Endodermal cell (in vitro differentiated cells): Measurements from ENCODE around the gene ITCH. TPM values are rescaled to one million over a fixed set of nuclear protein-coding genes. Genes with fewer than 3 reads are reported as not detected.

Experiments
- DNase-seq: peaks from one replicate; pipeline ENCODE4 v3.0.0-alpha.2; 2017
- H3K27ac ChIP-seq: 2 replicates; pipeline ENCODE4 v1.5.1; 2013; ENCODE audit warnings: mild to moderate bottlenecking, low read depth, low read length, moderate library complexity
- H3K27me3 ChIP-seq: 2 replicates; pipeline ENCODE4 v1.6.1; 2013; ENCODE audit warnings: mild to moderate bottlenecking, low read length, moderate library complexity; ENCODE audit not compliant: insufficient read depth, control insufficient read depth, poor library complexity, severe bottlenecking
- H3K36me3 ChIP-seq: 2 replicates; pipeline ENCODE4 v1.7.0; 2013; ENCODE audit warnings: mild to moderate bottlenecking, low read length, moderate library complexity; ENCODE audit not compliant: control insufficient read depth, insufficient read depth
- H3K4me1 ChIP-seq: one replicate; pipeline ENCODE4 v1.7.0; 2013; ENCODE audit warnings: low read length; ENCODE audit not compliant: control insufficient read depth, insufficient read depth
- H3K4me3 ChIP-seq: 2 replicates; pipeline ENCODE4 v1.5.1; 2013; ENCODE audit warnings: mild to moderate bottlenecking, low read length, moderate library complexity
- H3K9ac ChIP-seq: 2 replicates; pipeline ENCODE4 v1.6.1; 2013; ENCODE audit warnings: mild to moderate bottlenecking, low read length, moderate library complexity; ENCODE audit not compliant: poor library complexity, severe bottlenecking; ENCODE audit errors: extremely low read depth
- H3K9me3 ChIP-seq: 2 replicates; pipeline ENCODE4 v1.6.1; 2013; ENCODE audit warnings: mild to moderate bottlenecking, low read length, moderate library complexity; ENCODE audit not compliant: control insufficient read depth
- H3K27ac Mint-ChIP-seq: 2 replicates; pipeline ENCODE4 v1.8.0; 2020; ENCODE audit warnings: mixed read lengths
- H3K27me3 Mint-ChIP-seq: 2 replicates; pipeline ENCODE4 v1.8.0; 2021; ENCODE audit warnings: mild to moderate bottlenecking, mixed read lengths; ENCODE audit not compliant: insufficient read depth
- H3K36me3 Mint-ChIP-seq: 2 replicates; pipeline ENCODE4 v1.8.0; 2020; ENCODE audit warnings: low read depth, mixed read lengths
- H3K4me1 Mint-ChIP-seq: 2 replicates; pipeline ENCODE4 v1.8.0; 2020; ENCODE audit warnings: mixed read lengths
- H3K4me3 Mint-ChIP-seq: 2 replicates; pipeline ENCODE4 v1.8.0; 2020; ENCODE audit warnings: mild to moderate bottlenecking, moderate library complexity, mixed read lengths
- H3K9me3 Mint-ChIP-seq: 2 replicates; pipeline ENCODE4 v1.8.0; 2020; ENCODE audit warnings: mild to moderate bottlenecking, mixed read lengths
- CTCF ChIP-seq: fragments of 200-600 bp; sonication (generic); conservative IDR thresholded peaks from 2 replicates; pipeline ENCODE4 v1.5.0; 2021; ENCODE audit warnings: antibody characterized with exemption, mild to moderate bottlenecking
- WGBS, 2 experiments: methylation state at CpG; one replicate each; pipeline versions ENCODE4 v1.1.5 to v1.1.7; 2013; ENCODE audit warnings: missing lambda C conversion rate in 2 of 2, mixed read lengths in 1 of 2; ENCODE audit not compliant: insufficient coverage in 1 of 2, insufficient read length in 1 of 2; 5-methylcytosine and 5-hydroxymethylcytosine counted together
- total RNA-seq, 2 donors: library from RNA; stranded (reverse); fragmentation: NEBNext Ultra II Directional in 1 of 2; extraction: Animal tissue kit (Norgen Biotek cat#: 25700) in 1 of 2; gene quantifications; 2 replicates in 1 of 2; 3 replicates in 1 of 2; pipeline ENCODE4 v1.2.1, GENCODE V29; 2021

ITCH gene
- total RNA-seq, 2 donors from 2014 or later = 65.1 to 84.4 TPM

DNA sequence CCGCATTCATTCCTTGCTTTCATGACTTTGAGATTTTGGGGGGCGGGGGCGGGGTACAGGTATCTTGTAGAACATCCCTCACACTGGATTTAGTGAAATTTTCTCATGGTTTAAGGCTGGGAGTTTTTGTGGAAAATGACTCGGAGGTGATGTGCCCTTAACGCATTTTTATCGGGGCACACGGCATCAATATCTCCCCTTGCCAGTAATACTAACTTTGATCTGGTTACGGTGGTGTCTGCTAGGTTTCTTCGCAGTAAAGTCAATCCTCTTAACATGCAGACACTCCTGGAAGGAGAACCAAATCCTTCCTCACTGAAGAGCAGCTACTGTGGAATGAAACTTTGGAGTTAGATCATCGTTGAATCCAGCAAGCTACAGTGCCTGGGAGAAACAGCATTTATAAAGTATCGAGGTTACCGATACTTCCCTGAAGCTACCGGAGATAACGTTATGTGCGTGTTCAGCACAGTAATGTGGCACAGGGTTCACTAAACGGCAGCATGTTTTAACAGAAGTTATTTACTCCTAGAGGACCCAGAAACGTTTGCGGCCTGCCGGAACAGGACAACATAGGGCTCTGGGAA is 151.9 kb downstream of the ITCH start:
- H3K36me3 ChIP-seq = peaks cover 43% of the 10 kb centered on the region
- Mint-ChIP-seq H3K4me3 (peak overlapping the region; percentile 91), H3K9me3 (no peaks in the 10 kb centered on the region), H3K27ac (peak overlapping the region; percentile 97), H3K4me1 (peaks cover 21% of the 10 kb centered on the region), H3K27me3 (no peaks in the 10 kb centered on the region), H3K36me3 (peaks cover 40% of the 10 kb centered on the region)
- no peak for DNase-seq
- peak overlapping the region; percentile 82 for H3K9ac ChIP-seq
- 41 to 54% methylated on average over 15 to 19 of the region's 19 CpGs for WGBS, 2 experiments
- no peaks in the 10 kb centered on the region for H3K4me1 ChIP-seq
- no peaks in the 10 kb centered on the region for H3K9me3 ChIP-seq
- TF ChIP-seq CTCF = no peak
- no peaks in the 10 kb centered on the region for H3K27me3 ChIP-seq
- H3K4me3 ChIP-seq = peak overlapping the region; percentile 100
- no peak overlapping the region for H3K27ac ChIP-seq

GRCh38 chr20:34515484-34516246 is 152.6 kb downstream of the ITCH start:
- Mint-ChIP-seq H3K4me3 (peak overlapping the region; percentile 91), H3K9me3 (no peaks in the 10 kb centered on the region), H3K4me1 (peaks cover 21% of the 10 kb centered on the region), H3K27ac (peak overlapping the region; percentile 97), H3K27me3 (no peaks in the 10 kb centered on the region), H3K36me3 (peaks cover 39% of the 10 kb centered on the region)
- Histone ChIP-seq H3K4me3 (peak overlapping the region; percentile 100), H3K27ac (peak overlapping the region; percentile 86), H3K9me3 (no peaks in the 10 kb centered on the region), H3K27me3 (no peaks in the 10 kb centered on the region), H3K4me1 (no peaks in the 10 kb centered on the region), H3K36me3 (peaks cover 43% of the 10 kb centered on the region), H3K9ac (peak overlapping the region; percentile 82)
- peak; percentile 94 for DNase-seq
- no peak for TF ChIP-seq CTCF
- 4 to 7% methylated on average over 22 to 36 of the region's 36 CpGs for WGBS, 2 experiments

GRCh38 chr20:34516247-34517113 is 153.4 kb downstream of the ITCH start, which contains the start of gene DYNLRB1:
Gene DYNLRB1, plus strand, starts transcription at chr20:34516422. Its CDS starts 37 bp downstream, at chr20:34516459.
- Histone ChIP-seq H3K27me3 (no peaks in the 10 kb centered on the region), H3K9me3 (no peaks in the 10 kb centered on the region), H3K9ac (peak within 1 kb of the TSS; percentile 82), H3K4me3 (peak within 1 kb of the TSS; percentile 100), H3K4me1 (no peaks in the 10 kb centered on the region), H3K36me3 (peaks cover 41% of the 10 kb centered on the region), H3K27ac (peak within 1 kb of the TSS; percentile 86)
- no peaks in the 10 kb centered on the region for H3K9me3 Mint-ChIP-seq
- H3K4me3 Mint-ChIP-seq = peak within 1 kb of the TSS; percentile 91
- DNase-seq = peak; percentile 98
- 0 to 1% methylated on average over 28 to 59 of the region's 59 CpGs for WGBS, 2 experiments
- H3K27ac Mint-ChIP-seq = peak within 1 kb of the TSS; percentile 97
- H3K27me3 Mint-ChIP-seq = no peaks in the 10 kb centered on the region
- no peak for TF ChIP-seq CTCF
- peaks cover 38% of the 10 kb centered on the region for H3K36me3 Mint-ChIP-seq
- peaks cover 19% of the 10 kb centered on the region for H3K4me1 Mint-ChIP-seq
